Lower lobe of right lung (tissue), 2 donors: ENCODE results near the gene CD27. TPM values are rescaled to one million over a fixed set of nuclear protein-coding genes. Genes with fewer than 3 reads are reported as not detected.
"Not testable (repeated sequence)": the region's sequence is repeated elsewhere in the genome, so short reads cannot be mapped to it uniquely, and the experiment has no call there.

Experiments
- ATAC-seq, 2 donors: fragments of 200-7000 bp; cut with Tn5 transposase; one replicate each; pipeline ENCODE4 v1.9.1; 2020 to 2022; ENCODE audit warnings: mild to moderate bottlenecking in 2 of 2, moderate library complexity in 2 of 2
- DNase-seq: peaks from one replicate; pipeline ENCODE4 v3.0.0-alpha.2; 2020
- H3K27ac ChIP-seq: fragments of 200-600 bp; one replicate; pipeline ENCODE4 v1.8.0; 2022
- H3K27me3 ChIP-seq: fragments of 200-600 bp; one replicate; pipeline ENCODE4 v1.8.0; 2022; ENCODE audit warnings: low read depth
- H3K36me3 ChIP-seq: fragments of 200-600 bp; one replicate; pipeline ENCODE4 v1.8.0; 2022; ENCODE audit warnings: mild to moderate bottlenecking
- H3K4me1 ChIP-seq: fragments of 200-600 bp; one replicate; pipeline ENCODE4 v1.8.0; 2022
- H3K4me3 ChIP-seq: fragments of 200-600 bp; one replicate; pipeline ENCODE4 v1.8.0; 2022; ENCODE audit warnings: mild to moderate bottlenecking
- H3K9me3 ChIP-seq: fragments of 200-600 bp; one replicate; pipeline ENCODE4 v1.8.0; 2022
- CTCF ChIP-seq: fragments of 200-600 bp; IDR thresholded peaks from one replicate; pipeline ENCODE4 v1.8.0; 2022; ENCODE audit warnings: antibody characterized with exemption, mild to moderate bottlenecking
- intact Hi-C: fragments of 100-400 bp; cut with DNase I; formaldehyde crosslinking; loops from one replicate; pipeline ENCODE4 v1.11.0; 2022
- total RNA-seq: library from RNA; stranded (reverse); fragmentation: NEBNext Ultra II Directional; extraction: Animal tissue kit (Norgen Biotek cat#: 25700); gene quantifications from one replicate; pipeline ENCODE4 v1.2.1, GENCODE V29; 2021
- donor health status: DM: no; HTN: yes; CAD: no; lungs with severe emphysema.

The CD27 gene
- total RNA-seq, 1 donor from 2014 or later, result 2.3 TPM

- Histone ChIP-seq H3K9me3 (no peaks in the 10 kb centered on the region), H3K4me3 (no peak overlapping the region), H3K4me1 (peaks cover 2% of the 10 kb centered on the region), H3K27ac (no peak overlapping the region), H3K36me3 (no peaks in the 10 kb centered on the region), H3K27me3 (no peaks in the 10 kb centered on the region)
- ATAC-seq (peak in 1 of 2 donors; percentile 42), DNase-seq (no peak)
- TF ChIP-seq CTCF, result no peak
- intact Hi-C loops, result no loop called here
These were observed 31.7 kb downstream of the CD27 start for GRCh38 chr12:6476489-6476888.

GRCh38 chr12:6477601-6478377, 33.0 kb downstream of the CD27 start:
- H3K27me3 ChIP-seq, H3K36me3 ChIP-seq, intact Hi-C loops, ATAC-seq, H3K4me1 ChIP-seq, H3K4me3 ChIP-seq, H3K9me3 ChIP-seq, H3K27ac ChIP-seq, DNase-seq: not testable (repeated sequence)

- Histone ChIP-seq H3K4me3 (no peak overlapping the region), H3K36me3 (no peaks in the 10 kb centered on the region), H3K27me3 (no peaks in the 10 kb centered on the region), H3K9me3 (no peaks in the 10 kb centered on the region), H3K4me1 (no peaks in the 10 kb centered on the region), H3K27ac (no peak overlapping the region)
- DNase-seq (no peak), ATAC-seq (no peak)
- intact Hi-C loops, result no loop called here
- no peak for TF ChIP-seq CTCF
These were observed 33.7 kb downstream of the CD27 start for GRCh38 chr12:6478416-6478815.

- Histone ChIP-seq H3K4me1 (peaks cover 9% of the 10 kb centered on the region), H3K9me3 (no peaks in the 10 kb centered on the region), H3K27ac (no peak overlapping the region), H3K4me3 (no peak overlapping the region), H3K27me3 (no peaks in the 10 kb centered on the region), H3K36me3 (peaks cover 6% of the 10 kb centered on the region)
- ATAC-seq (no peak), DNase-seq (no peak)
- intact Hi-C loops, result no loop called here
- TF ChIP-seq CTCF, result no peak
These were observed 43.5 kb downstream of the CD27 start for GRCh38 chr12:6488240-6488639.

GRCh38 chr12:6489449-6489848, 44.7 kb downstream of the CD27 start:
- no peak for DNase-seq
- no peak overlapping the region for H3K27ac ChIP-seq
- H3K4me3 ChIP-seq, result no peak overlapping the region
- peaks cover 12% of the 10 kb centered on the region for H3K4me1 ChIP-seq
- no peaks in the 10 kb centered on the region for H3K27me3 ChIP-seq
- peaks cover 6% of the 10 kb centered on the region for H3K36me3 ChIP-seq
- no peak for ATAC-seq
- intact Hi-C loops, result no loop called here
- TF ChIP-seq CTCF, result no peak
- H3K9me3 ChIP-seq, result no peaks in the 10 kb centered on the region

- ATAC-seq, intact Hi-C loops, H3K9me3 ChIP-seq: not testable (repeated sequence)
These were observed 45.9 kb downstream of the CD27 start for GRCh38 chr12:6490673-6491072.

More at GRCh38 chr12:6490673-6491072, 45.9 kb downstream of the CD27 start:
- not testable (repeated sequence) for H3K4me3 ChIP-seq, DNase-seq, H3K27ac ChIP-seq, H3K36me3 ChIP-seq, H3K27me3 ChIP-seq
- H3K4me1 ChIP-seq, result peaks cover 24% of the 10 kb centered on the region
